Cerebellar nuclear complex (tissue), 1 donor: ENCODE data around the gene SPATS2.
"Not testable (repeated sequence)": the region's sequence is repeated elsewhere in the genome, so short reads cannot be mapped to it uniquely, and the experiment has no call there.

Experiments
- DNase-seq, 2 experiments: peaks; one replicate each; lab custom pipeline; 2025; lab: John Stamatoyannopoulos, UW

The SPATS2 gene

DNA sequence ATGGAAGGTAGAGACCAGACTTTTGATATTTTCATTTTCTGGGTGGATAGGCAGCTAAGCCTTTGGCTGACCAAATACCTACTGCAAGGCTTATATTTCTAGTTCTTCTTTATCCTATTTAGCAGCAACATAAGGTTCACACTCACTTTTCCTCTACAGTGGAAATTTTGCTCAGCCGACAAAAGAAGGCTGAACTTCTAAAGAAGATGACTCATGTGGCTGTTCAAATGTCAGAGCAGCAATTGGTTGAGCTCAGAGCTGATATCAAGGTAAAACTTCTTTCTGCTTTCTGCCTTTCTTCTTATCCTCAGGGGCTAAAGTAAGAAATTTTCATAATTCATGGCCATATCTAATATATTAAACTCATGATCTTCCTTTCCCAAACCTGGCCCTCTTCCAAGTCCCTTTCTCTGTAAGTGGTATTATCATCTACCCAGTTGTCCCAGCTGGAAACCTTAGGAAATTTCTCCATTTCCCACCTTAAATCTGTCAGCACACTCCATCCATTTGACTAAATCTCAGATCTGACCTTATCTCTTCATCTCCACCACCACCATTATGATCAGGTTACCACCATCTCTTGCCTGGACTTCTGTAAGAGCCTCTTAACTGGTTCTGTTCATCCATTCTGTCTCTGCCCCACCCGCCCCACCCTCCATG, 151.8 kb downstream of the SPATS2 start:
- no peak for DNase-seq

DNA sequence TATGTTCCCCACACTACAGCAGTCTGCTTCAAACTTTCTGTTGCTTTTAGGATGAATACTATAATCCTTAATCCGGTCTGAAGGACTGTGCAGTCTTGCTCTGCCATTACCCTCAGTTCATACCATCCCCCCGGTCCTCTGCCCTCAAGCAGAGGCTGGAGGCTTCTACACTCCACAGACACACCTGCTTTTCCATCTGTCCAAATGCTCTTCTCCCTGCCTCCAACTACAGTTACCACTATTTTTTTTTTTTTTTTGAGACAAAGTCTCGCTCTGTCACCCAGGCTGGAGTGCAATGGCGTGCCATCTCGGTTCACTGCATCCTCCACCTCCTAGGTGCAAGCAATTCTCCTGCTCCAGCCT, 152.3 kb downstream of the SPATS2 start:
- DNase-seq = no peak

DNA sequence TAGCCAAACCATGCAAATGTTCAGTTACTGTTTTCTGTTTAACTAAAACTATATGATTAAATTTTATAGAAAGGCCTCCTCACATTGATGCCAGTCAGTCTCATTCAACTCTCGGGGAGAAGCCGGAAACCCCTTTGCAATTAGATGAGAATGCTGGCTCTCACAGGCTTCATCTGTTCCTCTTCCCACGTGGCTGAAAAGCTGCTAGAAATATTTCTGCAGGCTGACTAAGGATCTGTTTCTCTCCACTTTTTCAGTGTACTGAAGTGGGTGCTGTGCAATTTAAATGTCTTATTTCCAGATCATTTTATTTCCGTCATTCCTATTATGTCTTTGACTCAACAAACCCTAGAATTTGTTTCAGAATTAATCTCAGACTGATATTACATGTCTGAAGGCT, 154.1 kb downstream of the SPATS2 start:
- no peak for DNase-seq

DNA sequence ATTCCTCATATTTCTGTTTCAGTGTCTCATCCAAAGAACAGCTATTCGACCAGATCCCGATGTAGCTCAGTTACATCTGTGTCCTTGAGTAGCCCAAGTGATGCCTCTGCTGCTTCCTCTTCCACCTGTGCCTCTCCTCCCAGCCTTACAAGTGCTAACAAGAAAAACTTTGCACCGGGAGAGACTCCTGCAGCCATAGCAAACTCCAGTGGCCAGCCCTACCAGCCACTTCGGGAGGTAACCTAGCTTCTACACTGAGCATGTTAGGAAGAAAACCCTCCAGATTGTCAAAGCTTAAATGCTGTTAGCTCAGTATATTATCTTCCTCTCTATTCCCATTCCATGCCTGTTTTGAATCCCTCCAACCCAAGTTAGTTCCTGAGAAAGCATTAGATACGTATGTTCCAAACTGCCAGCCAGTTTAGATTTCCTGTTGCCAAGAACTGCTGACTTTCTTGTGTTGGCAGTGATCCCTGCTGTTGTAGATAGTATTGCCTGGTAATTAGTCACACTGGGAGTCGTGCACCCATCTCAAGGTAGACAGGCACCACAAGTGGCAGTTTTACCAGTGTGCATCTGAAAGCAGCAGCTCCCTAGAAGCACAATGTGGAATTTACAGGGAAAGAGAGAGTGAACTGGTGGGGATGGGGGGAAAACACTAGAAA, 157.5 kb downstream of the SPATS2 start:
- DNase-seq = no peak

DNA sequence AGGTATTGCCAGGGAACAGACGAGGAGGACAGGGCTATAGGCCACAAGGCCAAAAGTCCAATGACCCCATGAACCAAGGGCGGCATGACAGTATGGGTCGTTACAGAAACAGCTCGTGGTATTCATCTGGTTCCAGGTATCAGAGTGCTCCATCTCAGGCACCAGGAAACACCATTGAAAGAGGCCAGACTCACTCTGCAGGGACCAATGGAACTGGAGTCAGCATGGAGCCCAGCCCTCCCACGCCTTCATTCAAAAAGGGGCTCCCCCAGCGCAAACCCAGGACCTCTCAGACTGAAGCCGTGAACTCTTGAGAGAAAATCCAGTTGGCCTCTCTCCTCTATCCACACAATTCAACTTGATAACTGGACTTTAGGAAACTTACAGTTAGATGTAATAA, 158.7 kb downstream of the SPATS2 start:
- DNase-seq = no peak

DNA sequence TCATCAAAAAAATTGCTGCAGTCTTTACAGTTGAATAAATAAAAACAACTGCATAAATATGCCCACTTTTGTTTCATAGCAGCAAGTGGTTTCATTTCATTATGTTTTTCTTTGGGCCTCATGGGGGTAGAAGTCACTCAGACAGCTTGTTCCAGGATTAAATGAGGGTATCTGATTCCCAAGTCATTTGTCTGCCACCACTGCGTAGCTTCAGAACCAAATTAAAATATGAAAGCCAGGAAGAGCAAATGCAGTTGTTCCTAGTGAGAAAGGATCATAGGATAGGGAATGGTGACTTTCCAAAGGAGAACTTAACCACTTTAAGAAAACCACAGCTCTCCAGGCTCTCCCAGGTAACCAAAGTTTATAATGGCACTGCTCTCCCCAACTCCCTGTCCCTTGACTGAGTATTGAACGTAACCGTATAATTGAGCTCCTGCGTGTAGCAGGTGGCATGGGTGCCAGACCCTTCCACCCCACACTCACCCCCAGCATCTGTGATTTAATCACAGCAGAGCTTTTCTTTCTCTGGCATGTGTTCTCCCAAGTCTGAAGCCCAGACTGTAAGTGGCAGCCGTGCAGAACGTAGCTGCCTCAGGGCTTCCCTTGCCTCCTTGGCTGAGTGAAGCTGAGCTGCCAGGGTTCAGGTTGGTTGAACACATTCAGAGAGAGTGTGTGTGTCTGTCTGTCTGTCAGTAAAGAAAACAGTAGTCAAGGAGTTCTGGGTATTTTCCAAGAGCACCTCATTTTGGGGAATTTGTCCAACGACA, 160.3 kb downstream of the SPATS2 start:
- DNase-seq = no peak

DNA sequence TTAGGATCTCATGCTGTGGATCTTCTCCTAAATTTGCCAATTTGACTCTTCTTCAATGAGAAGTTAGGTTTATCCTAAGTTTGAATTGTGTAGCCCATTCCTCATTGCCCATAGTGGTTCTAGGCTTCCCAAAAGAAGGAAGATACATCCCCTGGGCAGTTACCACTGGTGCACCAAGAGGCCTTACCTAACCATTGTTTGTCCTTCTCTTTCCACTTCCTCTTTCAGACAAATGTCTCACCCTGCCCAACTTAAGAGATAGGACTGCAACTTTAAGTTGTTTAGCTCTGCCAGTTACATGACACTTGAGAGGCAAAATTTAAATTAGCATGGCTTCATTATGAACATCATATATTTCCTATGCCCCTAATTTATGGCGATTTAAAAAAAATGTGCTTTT, 162.2 kb downstream of the SPATS2 start:
- no peak for DNase-seq

DNA sequence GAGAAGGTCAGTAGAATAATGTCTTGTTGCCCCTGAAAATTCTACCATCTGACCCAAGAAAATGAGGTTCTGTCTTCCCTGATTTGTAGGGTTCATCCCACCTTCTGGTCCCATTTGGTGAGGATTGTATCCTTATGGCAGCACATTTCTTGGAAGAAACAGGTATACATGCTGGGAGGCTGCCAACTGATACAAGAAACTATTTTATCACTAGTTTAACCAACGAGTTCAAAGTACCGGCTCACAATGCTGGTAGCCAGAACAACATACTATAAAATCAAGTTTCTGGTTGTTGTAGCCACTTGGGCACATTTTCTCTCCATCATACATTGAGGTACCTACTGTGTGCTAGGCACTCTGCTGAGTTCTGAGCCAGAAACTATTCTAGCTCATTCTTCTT, 164.5 kb downstream of the SPATS2 start:
- DNase-seq = no peak

DNA sequence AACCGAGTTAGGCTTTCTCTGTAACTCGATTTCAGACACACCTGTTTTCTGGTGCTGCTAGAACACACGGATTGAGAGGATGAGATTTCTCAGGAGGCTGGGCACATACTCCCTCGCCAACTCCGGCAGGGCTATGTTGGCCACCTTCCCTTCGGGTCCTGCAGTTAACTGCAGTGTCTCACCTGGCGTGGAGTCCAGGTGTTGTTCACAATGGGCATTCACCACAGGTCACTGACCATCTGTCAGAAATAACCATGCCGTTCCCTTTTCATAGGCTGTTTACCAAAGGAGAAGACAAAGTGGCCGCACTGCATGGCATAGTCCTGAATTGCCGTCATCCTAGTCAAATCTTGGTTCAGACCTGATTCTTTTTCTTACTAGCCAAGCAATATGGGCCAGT, 166.1 kb downstream of the SPATS2 start:
- no peak for DNase-seq

DNA sequence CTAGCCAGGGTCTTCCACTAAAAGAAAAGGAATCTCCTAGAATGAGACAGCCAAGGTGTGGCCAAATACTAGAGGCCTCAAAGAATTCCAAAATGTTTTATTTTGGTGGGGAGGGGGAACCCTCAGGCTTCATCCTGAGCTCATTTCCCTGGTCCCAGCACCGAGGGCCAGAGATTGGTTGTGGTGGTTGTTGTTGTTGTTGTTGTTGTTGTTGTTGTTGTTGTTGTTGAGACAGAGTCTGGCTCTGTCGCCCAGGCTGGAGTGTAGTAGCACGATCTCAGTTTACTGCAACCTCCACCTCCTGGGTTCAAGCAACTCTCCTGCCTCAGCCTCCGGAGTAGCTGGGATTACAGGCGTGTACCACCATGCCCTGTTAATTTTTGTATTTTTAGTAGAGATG, 166.9 kb downstream of the SPATS2 start:
- not testable (repeated sequence) for DNase-seq

DNA sequence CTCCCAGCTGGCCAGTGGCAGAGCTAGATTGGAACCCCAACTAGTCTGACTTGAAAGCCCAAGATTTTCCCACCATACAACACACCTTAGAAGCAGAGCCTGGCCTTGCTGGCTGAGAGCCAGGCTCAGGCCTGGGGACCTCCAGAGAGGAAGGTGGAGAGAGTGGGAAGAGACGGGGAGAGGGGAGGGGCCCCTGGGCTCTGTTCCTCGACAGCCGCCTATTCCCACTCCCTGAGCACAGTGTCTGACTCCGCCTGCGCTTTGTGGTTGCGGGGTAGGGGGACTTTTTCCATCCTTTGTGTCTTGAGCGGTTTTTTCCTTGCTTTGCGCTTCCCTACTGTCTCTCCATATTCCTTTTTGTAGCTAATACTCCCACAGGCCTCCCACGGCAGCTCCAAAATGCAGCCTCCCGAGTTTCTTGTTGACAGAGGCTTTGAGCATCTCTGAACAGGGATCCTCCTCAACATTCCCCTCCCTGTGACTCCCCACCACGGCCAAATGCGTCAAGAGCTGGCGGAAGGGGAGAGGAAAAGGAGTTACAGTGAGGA, 167.5 kb downstream of the SPATS2 start:
- no peak for DNase-seq

DNA sequence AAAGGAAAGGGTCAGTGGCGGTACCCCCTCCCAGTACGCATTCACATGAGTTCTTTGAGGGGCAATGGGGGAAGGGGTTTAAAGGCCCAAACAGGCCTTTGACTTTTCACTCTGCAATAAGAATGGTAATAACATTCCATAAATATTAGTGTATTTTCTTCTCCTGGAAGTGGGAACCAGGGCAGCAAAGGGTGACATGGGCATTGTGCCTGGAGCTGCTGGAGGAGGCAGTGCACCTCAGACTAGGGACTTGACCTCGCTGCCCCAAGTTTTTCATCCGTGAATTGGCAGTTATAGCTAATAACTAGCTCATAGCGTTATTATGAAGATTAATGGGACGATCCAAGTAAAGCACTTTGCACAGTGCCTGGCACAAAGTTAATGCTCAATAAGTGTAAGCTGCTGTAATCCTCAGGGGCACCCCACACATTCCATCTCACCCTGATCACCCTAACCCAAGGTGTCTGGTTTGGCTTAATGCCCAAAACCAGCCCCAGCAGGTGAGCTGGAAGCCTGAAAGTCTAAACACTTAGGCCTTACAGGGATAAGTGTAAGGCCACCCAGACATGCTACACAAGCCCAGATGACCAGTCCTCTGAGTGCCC, 168.8 kb downstream of the SPATS2 start:
- DNase-seq = no peak

DNA sequence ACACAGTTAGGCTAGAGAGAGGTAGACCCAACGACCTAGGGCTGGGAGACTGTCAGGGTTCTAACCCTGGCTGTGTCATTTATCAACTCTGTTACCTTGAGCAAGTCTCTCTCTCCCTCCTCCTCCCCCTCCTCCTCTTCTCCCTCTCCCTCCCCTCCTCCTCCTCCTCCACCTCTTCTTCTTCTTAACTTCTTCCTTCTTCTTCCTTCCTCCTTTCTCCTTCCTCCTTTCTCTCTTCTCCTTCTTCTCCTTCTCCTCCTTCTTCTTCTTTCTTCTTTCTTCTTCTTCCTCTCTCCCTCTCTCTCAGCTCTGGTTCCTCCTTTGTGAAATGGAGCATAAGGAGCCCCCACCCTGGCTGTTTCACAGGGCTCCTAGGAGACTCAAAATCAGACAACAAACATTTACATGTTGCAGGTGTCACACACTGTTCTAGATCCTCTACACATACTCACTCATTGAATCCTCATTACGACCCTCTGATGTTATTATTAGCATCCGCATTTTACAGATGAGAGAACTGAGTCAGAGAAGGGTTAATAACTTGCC, 169.3 kb downstream of the SPATS2 start:
- DNase-seq = no peak

DNA sequence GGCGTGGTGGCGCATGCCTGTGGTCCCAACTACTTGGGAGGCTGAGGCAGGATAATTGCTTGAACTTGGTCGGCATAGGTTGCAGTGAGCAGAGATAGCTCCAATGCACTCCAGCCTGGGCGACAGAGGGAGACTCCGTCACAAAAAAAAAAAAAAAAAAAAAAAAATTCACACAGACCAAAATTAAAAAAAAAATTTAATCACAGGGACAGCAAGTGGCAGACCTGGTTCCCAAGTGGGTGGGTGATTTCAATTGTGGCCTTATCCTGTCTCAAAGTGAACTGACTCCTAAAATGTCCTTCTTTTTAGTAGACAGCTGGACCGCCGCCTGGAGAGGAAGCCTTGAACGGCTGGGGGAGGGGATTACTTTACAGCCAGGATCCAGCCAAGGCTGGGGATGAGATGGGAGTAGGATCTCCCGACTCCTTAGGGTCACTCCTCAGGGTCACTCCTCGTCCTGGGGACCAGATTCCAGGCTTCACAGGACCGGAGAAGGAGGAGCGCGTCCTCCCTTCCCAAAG, 170.0 kb downstream of the SPATS2 start:
- DNase-seq = no peak

DNA sequence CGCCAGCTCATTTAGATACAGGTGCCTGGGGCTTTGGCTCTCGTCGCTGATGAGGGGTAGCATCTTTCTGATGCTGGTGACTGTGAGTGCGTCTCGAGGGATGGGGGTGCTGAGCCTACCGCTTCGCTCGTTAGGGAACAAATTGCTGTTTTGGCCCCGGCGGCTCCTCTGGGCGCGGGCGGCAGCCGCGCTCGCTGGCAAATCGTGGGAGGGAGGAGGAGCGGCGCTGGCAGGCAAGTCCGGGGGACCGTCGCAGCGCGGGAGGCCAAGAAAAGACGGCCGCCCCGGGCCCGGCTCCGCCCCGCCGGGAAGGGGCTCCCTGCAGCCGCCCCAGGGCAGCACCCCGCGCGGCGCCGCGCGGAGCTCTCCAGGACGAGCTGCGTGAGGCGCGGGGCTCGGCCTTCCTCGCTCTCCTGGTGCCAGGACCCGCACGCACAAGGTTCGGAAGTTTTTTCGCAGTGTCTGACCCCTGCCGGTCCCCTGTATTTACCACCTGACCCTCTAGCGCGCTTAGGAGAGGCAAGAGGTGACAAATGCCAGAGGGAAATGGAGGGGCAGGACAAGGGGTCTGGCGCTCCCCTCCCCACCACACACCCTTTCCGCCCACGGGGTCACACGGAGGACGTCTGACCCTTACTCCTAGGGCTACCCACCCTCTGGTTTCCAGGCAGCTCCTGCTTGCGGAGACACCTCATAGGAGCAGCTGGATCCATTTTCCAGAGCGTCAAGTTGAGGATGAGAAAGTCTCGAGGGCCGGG, 170.7 kb downstream of the SPATS2 start:
- no peak for DNase-seq

DNA sequence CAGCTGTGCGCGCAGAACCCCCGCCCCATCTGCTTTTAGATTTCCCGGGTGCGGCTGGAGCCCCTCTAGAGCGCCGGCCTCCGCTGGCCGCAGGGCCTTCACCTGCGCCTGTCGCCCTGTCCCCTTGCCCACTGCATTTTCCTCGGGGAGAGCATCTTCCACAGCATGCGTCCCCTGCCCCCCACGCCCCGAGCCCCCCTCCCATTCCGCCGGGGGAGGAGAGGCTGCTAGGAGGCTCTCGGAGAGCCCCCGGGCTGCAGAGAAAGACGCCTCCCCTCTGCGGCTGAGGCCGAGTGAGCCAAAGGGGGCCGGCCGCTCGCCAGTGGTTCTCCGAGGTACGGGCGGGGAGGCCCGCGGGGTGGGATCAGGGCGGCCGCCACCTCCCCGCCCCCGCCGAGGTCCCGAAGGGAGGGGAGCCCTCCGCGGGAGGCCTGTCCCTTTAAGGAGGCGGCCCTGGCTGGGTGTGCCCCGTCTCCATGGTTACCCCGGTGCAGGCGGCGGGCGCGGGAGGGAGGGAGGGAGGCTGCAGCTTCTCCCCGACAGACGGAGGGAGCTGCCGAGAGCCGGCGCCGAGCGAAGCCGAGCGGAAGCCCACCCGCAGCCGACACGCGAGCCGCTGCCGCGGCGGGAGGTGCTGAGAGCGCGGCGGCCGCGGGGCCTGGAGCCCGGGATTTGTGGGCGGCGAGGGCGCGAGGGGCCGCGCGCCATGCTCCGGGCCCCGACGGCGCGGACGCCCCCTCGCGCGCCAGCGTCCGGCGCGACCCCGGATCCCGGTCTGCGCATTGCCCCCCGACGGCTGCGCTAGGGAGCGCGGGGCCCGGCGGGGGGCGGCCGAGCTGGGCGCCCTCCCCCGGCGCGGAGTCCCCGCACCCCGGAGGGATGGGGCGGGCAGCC, 171.5 kb downstream of the SPATS2 start, which contains the start of gene KCNH3:
Gene KCNH3 (plus strand): TSS at position 521 of the 894 bp plus-strand sequence. CDS start 387 bp downstream, outside the sequence.
- DNase-seq = peak in 1 of 2 experiments; percentile 19

DNA sequence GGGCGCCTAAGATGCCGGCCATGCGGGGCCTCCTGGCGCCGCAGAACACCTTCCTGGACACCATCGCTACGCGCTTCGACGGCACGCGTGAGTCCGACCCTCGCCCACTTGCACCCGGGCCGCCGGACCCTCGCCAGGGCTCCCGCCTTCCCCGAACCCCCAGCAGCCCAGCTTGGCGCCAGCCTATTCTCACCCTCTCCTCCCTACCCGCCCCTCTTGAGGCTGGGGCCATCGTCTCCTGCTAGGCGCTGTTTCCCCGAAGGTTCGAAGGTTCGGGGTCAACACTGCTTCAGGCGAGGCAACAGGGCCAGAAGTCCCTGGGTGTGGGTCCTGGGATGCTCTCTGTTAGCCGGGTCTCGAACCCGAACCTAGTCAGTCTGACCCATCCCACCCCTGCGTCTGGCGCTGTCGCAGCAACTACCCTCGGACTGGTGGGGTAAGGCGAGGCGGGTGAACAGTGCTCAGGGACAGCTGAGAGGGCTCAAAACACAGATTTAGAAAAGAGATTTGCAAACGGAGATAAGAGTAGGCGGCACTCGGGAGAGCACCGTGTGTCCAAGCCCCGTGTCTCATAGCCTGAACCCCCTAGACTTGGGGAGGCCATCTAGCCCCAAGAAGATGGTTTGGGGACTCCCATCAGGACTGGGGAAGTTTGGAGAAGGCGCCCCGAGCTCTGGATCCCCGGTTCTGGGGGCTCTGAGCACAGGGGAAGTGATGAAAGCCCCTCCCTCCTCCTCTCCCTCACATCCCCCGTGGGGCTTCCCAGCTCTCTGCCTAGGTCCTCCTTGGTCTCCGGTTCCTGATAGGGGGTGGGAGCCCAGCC, 172.4 kb downstream of the SPATS2 start:
- no peak for DNase-seq

DNA sequence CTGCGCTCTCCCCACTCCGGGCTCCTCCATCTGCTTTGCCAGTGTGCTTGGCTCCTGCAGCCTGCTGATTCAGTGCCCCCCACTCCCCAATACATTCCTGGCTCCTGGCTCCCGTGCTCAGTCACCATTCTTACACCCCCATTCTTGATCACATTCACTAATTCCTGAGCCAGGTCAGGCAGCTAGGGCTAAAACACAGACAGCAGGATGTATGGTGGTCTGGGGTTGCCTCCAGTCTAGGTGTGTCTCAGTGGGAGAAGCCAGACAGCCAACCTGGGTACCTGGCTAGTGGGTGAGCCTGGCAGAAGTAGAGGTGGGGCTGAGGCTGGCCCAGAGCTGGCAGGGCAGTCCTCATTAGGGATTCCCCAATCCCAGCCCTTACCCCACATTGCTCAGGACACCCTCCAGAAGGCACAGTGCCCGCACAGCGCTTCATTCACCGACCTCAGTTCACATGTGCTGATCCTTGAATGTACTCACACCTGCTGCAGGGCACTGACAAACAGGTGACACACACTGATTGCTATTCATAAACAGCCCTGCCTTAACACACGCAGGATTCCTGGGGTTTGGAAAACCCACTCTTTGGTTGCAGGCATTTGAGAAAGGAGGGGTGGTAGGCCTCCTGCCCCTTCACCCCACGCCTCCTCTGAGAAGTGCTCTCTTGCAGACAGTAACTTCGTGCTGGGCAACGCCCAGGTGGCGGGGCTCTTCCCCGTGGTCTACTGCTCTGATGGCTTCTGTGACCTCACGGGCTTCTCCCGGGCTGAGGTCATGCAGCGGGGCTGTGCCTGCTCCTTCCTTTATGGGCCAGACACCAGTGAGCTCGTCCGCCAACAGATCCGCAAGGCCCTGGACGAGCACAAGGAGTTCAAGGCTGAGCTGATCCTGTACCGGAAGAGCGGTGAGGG, 173.2 kb downstream of the SPATS2 start:
- no peak for DNase-seq
